AG04449 (cell line): Measurements from ENCODE around the gene R3HDM4.

Experiments used
- CTCF ChIA-PET: fragments of 350-600 bp; formaldehyde crosslinking; extraction: SDS; loops from one replicate; lab custom pipeline; 2021; ENCODE audit warnings: antibody characterized with exemption; lab: Yijun Ruan, JAX
- POLR2A ChIA-PET: fragments of 400-600, 350-600 bp; formaldehyde crosslinking; extraction: SDS; loops from one replicate; lab custom pipeline; 2020; ENCODE audit warnings: antibody characterized with exemption, inconsistent platforms; lab: Yijun Ruan, JAX
- DNase-seq: peaks from one replicate; pipeline ENCODE4 v3.0.0-alpha.2; 2010; ENCODE audit warnings: low read depth, low spot score
- H3K4me3 ChIP-seq: 2 replicates; pipeline ENCODE4 v1.5.1; 2011; ENCODE audit warnings: low read depth, mild to moderate bottlenecking, control low read depth, low read length
- TF ChIP-seq, protein P1 (sequence below): IDR thresholded peaks from one replicate; pipeline ENCODE4 v1.5.1; 2011; ENCODE audit warnings: mild to moderate bottlenecking, moderate library complexity, low read length, control low read depth, inconsistent platforms; ENCODE audit not compliant: insufficient read depth; ENCODE audit errors: missing control alignments

The R3HDM4 gene

GRCh38 chr19:871446-872265, 41.4 kb downstream of the R3HDM4 start:
- no peak overlapping the region for H3K4me3 ChIP-seq
- DNase-seq = no peak
- TF ChIP-seq, protein P1, sequence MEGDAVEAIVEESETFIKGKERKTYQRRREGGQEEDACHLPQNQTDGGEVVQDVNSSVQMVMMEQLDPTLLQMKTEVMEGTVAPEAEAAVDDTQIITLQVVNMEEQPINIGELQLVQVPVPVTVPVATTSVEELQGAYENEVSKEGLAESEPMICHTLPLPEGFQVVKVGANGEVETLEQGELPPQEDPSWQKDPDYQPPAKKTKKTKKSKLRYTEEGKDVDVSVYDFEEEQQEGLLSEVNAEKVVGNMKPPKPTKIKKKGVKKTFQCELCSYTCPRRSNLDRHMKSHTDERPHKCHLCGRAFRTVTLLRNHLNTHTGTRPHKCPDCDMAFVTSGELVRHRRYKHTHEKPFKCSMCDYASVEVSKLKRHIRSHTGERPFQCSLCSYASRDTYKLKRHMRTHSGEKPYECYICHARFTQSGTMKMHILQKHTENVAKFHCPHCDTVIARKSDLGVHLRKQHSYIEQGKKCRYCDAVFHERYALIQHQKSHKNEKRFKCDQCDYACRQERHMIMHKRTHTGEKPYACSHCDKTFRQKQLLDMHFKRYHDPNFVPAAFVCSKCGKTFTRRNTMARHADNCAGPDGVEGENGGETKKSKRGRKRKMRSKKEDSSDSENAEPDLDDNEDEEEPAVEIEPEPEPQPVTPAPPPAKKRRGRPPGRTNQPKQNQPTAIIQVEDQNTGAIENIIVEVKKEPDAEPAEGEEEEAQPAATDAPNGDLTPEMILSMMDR = no peak
- POLR2A ChIA-PET = no interaction called here
- CTCF ChIA-PET = interaction anchor here (1.2 kb wide), 1 partner anchor 14 kb away, joined by 4 read pairs; no protein-coding TSS in a partner anchor

DNA sequence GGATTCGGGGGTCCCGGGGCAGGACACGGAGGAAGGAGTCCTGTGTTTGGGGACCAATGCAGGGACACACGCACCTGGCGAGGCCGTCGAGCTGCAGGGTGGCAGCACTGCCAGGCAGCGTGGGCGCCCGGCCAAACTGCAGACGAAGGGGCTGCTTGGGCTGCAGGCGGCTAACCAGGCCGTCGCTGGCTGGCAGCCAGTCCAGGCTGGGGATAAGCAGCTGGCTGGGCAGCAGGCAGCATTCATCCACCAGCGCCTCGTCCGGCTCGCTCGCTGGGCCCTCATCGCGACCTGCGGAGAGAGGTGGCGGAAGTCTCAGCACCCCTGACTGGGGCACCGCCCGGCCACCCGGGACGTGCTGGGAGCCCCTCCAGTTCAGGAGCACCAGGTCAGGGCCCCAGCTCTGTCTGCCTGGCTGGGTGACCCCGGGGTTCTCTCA, 42.0 kb downstream of the R3HDM4 start:
- ChIA-PET CTCF (interaction anchor here (1.2 kb wide), 1 partner anchor 13 kb away, joined by 4 read pairs; no protein-coding TSS in a partner anchor), POLR2A (no interaction called here)
- TF ChIP-seq, protein P1 = no peak
- no peak for DNase-seq
- H3K4me3 ChIP-seq = no peak overlapping the region

DNA sequence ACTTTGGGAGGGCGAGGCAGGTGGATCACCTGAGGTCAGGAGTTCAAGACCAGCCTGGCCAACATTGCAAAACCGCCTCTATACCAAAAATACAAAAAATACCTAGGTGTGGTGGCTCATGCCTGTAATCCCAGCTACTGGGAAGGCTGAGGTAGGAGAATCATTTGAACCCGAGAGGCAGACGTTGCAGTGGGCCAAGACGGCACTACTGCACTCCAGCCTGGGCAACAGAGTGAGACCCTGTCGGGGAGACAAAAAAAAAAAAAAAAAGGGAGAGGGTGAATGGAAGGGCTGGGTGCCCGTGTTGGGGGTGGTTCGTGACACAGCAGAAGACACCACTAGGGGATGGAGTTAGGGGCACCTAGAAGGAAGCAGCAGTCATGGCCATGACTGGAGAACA, 42.7 kb downstream of the R3HDM4 start:
- POLR2A ChIA-PET = no interaction called here
- H3K4me3 ChIP-seq = no peak overlapping the region
- TF ChIP-seq, protein P1 = no peak
- no peak for DNase-seq
- CTCF ChIA-PET = no interaction called here

- POLR2A ChIA-PET = no interaction called here
- CTCF ChIA-PET = interaction anchor here (0.6 kb wide), 1 partner anchor 11 kb away, joined by 3 read pairs; no protein-coding TSS in a partner anchor
- TF ChIP-seq, protein P1 = no peak
- peak; percentile 75 for DNase-seq
- H3K4me3 ChIP-seq = no peak overlapping the region
Measured at GRCh38 chr19:869245-870177, 43.5 kb downstream of the R3HDM4 start.

- no peak overlapping the region for H3K4me3 ChIP-seq
- no peak for DNase-seq
- POLR2A ChIA-PET = no interaction called here
- CTCF ChIA-PET = interaction anchor here (0.6 kb wide), 1 partner anchor 10 kb away, joined by 3 read pairs; no protein-coding TSS in a partner anchor
- TF ChIP-seq, protein P1 = no peak
Measured at GRCh38 chr19:868458-869244, 44.4 kb downstream of the R3HDM4 start.
